Nephron progenitor cell (in vitro differentiated cells): ENCODE measurements around the gene MAPK8.

Experiments
- DNase-seq: peaks from one replicate; pipeline ENCODE4 v3.0.0; 2021
- H3K27ac Mint-ChIP-seq: 2 replicates; pipeline ENCODE4 v1.8.0; 2021; ENCODE audit warnings: mild to moderate bottlenecking, moderate library complexity, mixed read lengths
- H3K27me3 Mint-ChIP-seq: 2 replicates; pipeline ENCODE4 v1.8.0; 2021; ENCODE audit warnings: mild to moderate bottlenecking, low read depth, mixed read lengths; ENCODE audit not compliant: poor library complexity
- H3K36me3 Mint-ChIP-seq: 2 replicates; pipeline ENCODE4 v1.8.0; 2021; ENCODE audit warnings: low read depth, mixed read lengths
- H3K4me1 Mint-ChIP-seq: 2 replicates; pipeline ENCODE4 v1.8.0; 2021; ENCODE audit warnings: mixed read lengths
- H3K4me3 Mint-ChIP-seq: 2 replicates; pipeline ENCODE4 v1.8.0; 2021; ENCODE audit warnings: mild to moderate bottlenecking, moderate library complexity, mixed read lengths
- H3K9me3 Mint-ChIP-seq: 2 replicates; pipeline ENCODE4 v1.8.0; 2021; ENCODE audit warnings: mild to moderate bottlenecking, moderate library complexity, mixed read lengths
- TF ChIP-seq, protein P1 (sequence below): fragments of 200-600 bp; sonication (generic); IDR thresholded peaks from 2 replicates; pipeline ENCODE4 v1.5.0; 2021; ENCODE audit warnings: antibody characterized with exemption

Gene MAPK8

DNA sequence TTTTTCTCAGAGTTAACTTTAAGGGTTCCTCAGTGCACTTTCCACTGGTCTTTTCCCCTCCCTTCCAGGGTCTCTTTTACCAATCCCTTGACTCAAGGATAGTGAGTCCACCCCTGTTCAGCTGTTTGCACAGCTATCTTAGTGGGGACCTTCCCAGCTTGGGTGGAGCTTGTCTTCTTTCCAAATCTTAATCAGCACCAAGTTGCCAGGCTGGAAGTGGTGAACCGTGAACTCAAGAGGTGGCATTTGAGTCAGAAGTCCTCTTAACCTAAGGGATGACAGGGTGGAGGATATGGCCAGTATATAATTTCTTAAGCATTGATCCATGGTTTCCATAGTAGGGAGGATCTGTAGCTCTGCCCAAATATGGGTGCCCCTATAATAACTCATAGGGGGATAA, 25.0 kb downstream of the MAPK8 start:
- DNase-seq: no peak
- TF ChIP-seq, protein P1, sequence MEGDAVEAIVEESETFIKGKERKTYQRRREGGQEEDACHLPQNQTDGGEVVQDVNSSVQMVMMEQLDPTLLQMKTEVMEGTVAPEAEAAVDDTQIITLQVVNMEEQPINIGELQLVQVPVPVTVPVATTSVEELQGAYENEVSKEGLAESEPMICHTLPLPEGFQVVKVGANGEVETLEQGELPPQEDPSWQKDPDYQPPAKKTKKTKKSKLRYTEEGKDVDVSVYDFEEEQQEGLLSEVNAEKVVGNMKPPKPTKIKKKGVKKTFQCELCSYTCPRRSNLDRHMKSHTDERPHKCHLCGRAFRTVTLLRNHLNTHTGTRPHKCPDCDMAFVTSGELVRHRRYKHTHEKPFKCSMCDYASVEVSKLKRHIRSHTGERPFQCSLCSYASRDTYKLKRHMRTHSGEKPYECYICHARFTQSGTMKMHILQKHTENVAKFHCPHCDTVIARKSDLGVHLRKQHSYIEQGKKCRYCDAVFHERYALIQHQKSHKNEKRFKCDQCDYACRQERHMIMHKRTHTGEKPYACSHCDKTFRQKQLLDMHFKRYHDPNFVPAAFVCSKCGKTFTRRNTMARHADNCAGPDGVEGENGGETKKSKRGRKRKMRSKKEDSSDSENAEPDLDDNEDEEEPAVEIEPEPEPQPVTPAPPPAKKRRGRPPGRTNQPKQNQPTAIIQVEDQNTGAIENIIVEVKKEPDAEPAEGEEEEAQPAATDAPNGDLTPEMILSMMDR: no peak
- Mint-ChIP-seq H3K36me3 (peaks cover 96% of the 10 kb centered on the region), H3K4me3 (no peak overlapping the region), H3K4me1 (peaks cover 10% of the 10 kb centered on the region), H3K9me3 (peaks cover 61% of the 10 kb centered on the region), H3K27ac (no peak overlapping the region), H3K27me3 (peaks cover 7% of the 10 kb centered on the region)

DNA sequence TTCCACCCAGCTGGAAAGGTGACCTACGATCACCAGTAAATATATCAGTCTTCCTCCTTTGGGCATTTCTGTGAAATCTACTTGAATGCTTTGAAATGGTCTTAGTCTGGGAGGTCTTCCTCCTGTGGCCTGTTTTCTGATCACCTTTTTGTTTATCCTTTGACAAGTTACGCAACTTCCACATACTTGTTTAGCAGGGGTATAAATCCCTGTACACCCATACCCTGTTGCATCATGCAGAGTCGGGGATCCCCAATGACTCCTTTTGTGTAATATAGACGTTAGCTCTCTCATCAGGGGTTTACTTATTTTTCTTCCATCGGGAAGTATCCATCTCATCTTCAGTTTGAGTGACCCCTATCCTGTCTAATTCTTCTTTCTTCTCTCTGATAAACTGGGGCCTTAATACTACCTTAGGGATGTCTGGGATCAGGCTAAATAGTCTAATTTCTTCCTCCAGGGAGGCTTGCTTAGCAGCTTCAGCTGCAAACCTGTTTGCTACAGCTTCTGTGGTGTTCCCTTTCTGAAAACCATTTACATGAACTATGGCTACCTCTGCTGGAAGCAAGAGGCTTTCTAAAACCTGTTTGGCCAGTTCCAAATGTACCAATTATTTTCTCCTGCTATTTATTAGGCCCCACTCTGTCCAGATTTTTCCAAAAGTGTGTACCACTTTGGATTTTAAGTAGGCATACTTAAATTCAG, 25.8 kb downstream of the MAPK8 start:
- H3K36me3 Mint-ChIP-seq: peaks cover 95% of the 10 kb centered on the region
- H3K4me1 Mint-ChIP-seq: peaks cover 10% of the 10 kb centered on the region
- peaks cover 7% of the 10 kb centered on the region for H3K27me3 Mint-ChIP-seq
- no peak for DNase-seq
- peaks cover 63% of the 10 kb centered on the region for H3K9me3 Mint-ChIP-seq
- H3K27ac Mint-ChIP-seq: no peak overlapping the region
- TF ChIP-seq, protein P1: no peak
- H3K4me3 Mint-ChIP-seq: no peak overlapping the region

DNA sequence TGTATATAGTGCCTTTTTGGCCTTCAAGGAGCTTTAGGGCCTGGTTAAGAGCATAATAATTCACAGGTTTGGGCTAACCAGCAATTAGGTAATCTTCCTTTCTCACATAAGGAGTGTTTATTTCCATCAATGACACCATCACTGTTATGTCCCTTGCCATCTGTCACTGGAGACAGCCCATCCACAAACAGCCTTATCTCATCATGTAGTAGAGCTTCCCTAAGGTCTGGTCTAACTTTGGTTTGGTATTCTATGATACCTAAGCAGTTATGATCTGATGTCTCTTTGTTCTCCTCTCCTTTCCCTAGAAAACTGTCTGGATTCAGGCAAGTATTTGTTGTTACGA, 26.4 kb downstream of the MAPK8 start:
- Mint-ChIP-seq H3K27me3 (peaks cover 5% of the 10 kb centered on the region), H3K36me3 (peaks cover 97% of the 10 kb centered on the region), H3K9me3 (peaks cover 68% of the 10 kb centered on the region), H3K4me3 (no peak overlapping the region), H3K4me1 (peaks cover 10% of the 10 kb centered on the region), H3K27ac (no peak overlapping the region)
- no peak for DNase-seq
- TF ChIP-seq, protein P1: no peak

DNA sequence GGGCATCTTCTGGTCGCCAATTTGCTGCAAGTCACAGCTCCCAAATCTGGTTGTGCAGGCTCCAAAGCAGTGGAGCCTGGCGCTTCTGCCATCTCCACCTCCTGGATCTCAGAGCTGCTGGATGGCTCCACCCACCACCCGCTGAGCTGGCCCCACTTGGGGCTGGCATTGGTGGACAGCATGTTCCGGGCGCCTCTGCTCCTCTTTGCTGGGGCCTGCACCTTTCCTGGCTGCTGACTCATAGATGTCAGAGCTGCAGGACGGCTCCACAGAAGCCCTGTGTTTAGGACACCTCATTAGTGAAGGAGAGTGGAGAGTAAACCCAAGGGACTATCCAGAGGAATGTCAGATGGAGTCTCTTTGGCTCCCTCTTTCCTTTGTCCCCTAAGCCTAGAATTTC, 27.4 kb downstream of the MAPK8 start:
- no peak for DNase-seq
- H3K9me3 Mint-ChIP-seq: peaks cover 69% of the 10 kb centered on the region
- TF ChIP-seq, protein P1: no peak
- peaks cover 4% of the 10 kb centered on the region for H3K27me3 Mint-ChIP-seq
- H3K27ac Mint-ChIP-seq: no peak overlapping the region
- H3K4me3 Mint-ChIP-seq: no peak overlapping the region
- peaks cover 10% of the 10 kb centered on the region for H3K4me1 Mint-ChIP-seq
- peaks cover 97% of the 10 kb centered on the region for H3K36me3 Mint-ChIP-seq

DNA sequence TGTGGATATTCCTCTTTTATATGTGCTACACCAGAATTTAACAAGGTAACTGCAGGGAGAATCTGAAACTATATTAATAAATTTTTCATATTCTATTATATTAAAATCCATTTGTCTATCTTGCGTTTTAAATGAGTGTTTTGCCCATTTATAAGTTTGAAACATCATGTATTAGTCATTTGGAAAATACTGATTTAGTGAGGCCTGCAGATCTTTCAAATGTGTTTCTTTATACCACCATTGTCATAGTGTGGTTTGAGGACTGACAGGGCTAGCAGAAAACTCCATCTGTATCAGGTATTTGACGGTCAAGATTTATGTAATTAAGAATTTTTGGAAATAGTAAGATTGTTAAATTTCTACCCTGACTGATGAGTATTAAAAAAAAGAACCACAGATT, 29.3 kb downstream of the MAPK8 start:
- Mint-ChIP-seq H3K27ac (no peak overlapping the region), H3K4me3 (no peak overlapping the region), H3K4me1 (peaks cover 10% of the 10 kb centered on the region), H3K27me3 (peaks cover 4% of the 10 kb centered on the region), H3K9me3 (peaks cover 55% of the 10 kb centered on the region), H3K36me3 (peaks cover 87% of the 10 kb centered on the region)
- TF ChIP-seq, protein P1: no peak
- no peak for DNase-seq

DNA sequence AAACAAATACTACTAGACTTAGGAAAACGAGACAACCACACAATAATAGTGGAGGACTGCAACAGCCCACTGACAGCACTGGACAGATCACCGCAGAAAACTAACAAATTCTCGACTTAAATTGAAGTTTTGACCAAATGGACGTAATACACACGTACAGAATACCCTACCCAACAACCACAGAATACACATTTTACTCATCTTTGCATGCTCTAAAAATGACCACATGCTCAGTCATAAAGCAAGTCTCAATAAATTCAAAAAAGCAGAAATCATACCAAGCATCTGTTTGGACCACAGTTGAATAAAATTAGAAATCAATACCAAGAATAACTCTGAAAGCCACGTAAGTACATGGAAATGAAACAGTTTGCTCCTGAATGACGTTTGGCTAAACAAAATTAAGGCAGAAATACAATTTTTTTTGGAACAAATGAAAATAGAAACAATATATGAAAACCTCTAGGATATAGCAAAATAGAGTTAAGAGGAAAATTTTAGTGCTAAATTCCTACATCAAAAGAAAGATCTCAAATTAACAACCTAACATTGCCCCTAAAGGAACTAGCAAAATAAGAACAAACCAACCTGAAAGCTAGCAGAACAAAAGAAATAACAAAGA, 30.6 kb downstream of the MAPK8 start:
- H3K27ac Mint-ChIP-seq: peak overlapping the region; percentile 18

More for the DNA sequence above, 30.6 kb downstream of the MAPK8 start:
- H3K4me1 Mint-ChIP-seq: peaks cover 16% of the 10 kb centered on the region
- peaks cover 81% of the 10 kb centered on the region for H3K36me3 Mint-ChIP-seq
- no peaks in the 10 kb centered on the region for H3K27me3 Mint-ChIP-seq
- peaks cover 48% of the 10 kb centered on the region for H3K9me3 Mint-ChIP-seq
- H3K4me3 Mint-ChIP-seq: no peak overlapping the region
- no peak for DNase-seq
- TF ChIP-seq, protein P1: no peak
